KBM-7 (cell line): ENCODE data around the gene RAI1.

Experiments used
- DNase-seq: peaks from one replicate; pipeline ENCODE4 v3.0.0-alpha.2; 2015
- in situ Hi-C: fragments of 300-500 bp; cut with MboI; formaldehyde crosslinking; loops from 2 replicates; pipeline ENCODE4 v1.14.3; 2020; ENCODE audit warnings: low sequenced_read_pairs, low pct_unique_long_range_greater_than_20kb, mixed read lengths

RAI1 gene

GRCh38 chr17:17740615-17741348 is 59.5 kb downstream of the RAI1 start:
- in situ Hi-C loops, result no loop called here

GRCh38 chr17:17741349-17742023 is 60.2 kb downstream of the RAI1 start:
- DNase-seq, result no peak
- in situ Hi-C loops, result no loop called here

More at GRCh38 chr17:17740615-17741348, 59.5 kb downstream of the RAI1 start:
- DNase-seq, result no peak

DNA sequence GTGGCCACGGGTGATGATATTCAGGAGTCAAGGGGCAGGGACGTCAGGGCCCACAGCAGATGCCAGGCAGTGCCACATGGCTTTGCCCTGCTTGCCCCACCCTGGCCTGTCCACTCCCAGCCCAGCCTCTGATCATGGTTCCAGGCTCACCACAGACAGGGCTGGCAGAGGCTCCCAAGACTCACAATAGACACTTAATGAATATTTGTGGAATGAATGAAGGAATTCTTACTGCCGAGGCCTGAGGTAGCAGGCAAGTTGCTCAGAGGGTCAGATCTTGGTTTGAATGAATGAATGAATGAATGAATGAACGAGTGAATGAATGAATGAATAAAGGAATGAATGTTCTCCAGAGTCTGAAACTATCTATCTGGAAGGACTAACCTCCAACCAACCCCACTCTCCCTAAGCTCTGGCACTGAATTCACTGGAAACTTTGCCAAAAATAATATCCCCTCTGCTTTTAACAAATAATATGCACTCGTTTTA is 60.9 kb downstream of the RAI1 start:
- no peak for DNase-seq
- in situ Hi-C loops, result no loop called here

GRCh38 chr17:17742688-17743390 is 61.6 kb downstream of the RAI1 start:
- in situ Hi-C loops, result no loop called here
- no peak for DNase-seq

- no peak for DNase-seq
- in situ Hi-C loops, result no loop called here
Measured at GRCh38 chr17:17743391-17744112, 62.3 kb downstream of the RAI1 start.

DNA sequence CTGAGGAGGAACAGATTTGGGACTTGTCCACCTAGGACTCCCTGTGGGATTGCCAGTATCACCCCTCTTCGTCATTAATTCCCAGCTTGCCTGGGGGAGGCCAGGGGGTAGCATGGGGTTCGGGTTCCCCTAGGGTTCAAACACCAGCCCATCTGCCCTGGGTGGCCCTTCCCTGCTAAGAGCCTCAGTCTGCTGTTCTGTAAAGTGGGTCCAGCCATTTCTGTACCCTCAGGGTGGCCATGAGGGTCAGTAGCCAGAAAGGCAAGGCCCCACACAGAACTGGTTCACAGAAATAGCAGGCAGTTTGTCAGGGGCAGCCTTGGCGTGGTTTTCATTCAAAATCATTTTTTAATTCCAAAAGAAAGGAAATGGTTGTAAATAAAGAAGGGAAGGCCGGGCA is 62.9 kb downstream of the RAI1 start:
- in situ Hi-C loops, result no loop called here
- no peak for DNase-seq

DNA sequence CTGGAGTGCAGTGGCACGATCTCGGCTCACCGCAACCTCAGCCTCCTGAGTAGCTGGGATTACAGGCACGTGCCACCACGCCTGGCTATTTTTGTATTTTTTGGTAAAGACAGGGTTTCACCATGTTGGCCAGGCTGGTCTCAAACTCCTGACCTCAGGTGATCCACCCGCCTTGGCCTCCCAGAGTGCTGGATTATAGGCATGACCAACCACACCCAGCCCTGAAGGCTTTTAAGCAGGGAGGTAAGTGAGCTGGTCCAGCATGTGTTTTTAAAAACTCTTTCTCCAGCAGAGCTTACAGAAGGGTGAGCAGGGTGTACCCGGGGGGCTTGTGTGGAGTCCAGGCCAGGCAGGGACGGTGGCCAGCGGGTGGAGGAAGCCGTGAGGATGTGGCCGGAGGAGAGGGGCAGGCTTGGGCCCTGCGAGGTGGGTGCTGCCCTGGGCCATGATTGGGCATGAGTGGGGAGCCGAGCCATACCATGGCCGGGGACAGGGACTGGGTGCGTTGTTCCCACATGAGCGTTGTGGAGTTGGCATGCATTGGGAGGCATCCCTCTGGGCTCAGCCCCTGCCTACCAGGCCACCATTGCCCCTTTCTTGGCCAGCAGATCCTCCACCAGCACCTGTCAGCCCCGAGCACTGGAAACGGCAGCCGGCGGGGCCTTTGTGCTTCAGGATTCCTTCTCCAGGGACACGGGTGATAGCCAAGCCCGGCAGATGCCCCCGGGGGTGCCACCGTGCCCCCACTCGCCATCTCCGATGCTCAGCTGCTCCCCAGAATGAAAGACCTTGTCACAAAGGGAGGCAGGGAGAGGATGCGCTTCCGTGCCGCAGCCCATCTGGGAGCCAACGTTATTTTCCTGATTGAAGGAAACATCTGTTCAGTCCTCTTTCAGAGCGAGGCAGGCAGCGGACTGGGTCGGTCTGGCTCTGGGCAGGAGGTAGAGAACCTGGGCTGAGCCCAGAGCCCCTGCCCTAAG is 64.5 kb downstream of the RAI1 start:
- DNase-seq, result no peak
- in situ Hi-C loops, result no loop called here

GRCh38 chr17:17748179-17748578 is 66.9 kb downstream of the RAI1 start:
- in situ Hi-C loops, result no loop called here
- no peak for DNase-seq

- in situ Hi-C loops, result no loop called here
- no peak for DNase-seq
Measured at GRCh38 chr17:17748604-17749003, 67.3 kb downstream of the RAI1 start.

GRCh38 chr17:17749025-17749772 is 67.9 kb downstream of the RAI1 start:
- DNase-seq, result no peak
- in situ Hi-C loops, result no loop called here

DNA sequence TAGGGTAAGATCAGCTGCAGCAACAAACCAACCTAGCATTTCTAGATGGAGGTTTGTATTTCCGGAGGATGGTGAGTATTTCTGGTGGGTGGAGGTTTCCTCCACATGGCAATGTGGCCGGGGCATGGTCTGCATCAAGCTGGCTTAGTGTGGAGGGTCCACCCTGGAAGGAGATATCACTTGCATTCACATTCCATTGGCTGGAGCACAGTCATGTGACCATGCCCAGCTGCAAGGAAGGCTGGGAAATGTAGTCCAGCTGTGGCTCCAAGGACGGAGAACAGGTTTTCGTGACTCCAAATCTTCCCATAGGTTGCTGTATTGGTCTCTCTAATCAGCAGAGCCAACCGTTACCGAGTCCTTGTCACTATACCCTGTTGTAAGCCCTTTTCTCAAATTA is 68.7 kb downstream of the RAI1 start:
- in situ Hi-C loops, result no loop called here
- DNase-seq, result peak; percentile 37

GRCh38 chr17:17750881-17751280 is 69.6 kb downstream of the RAI1 start:
- DNase-seq, result peak; percentile 92
- in situ Hi-C loops, result no loop called here

- in situ Hi-C loops, result no loop called here
- DNase-seq, result no peak
Measured at GRCh38 chr17:17751489-17752088, 70.3 kb downstream of the RAI1 start.

- DNase-seq, result peak; percentile 91
- in situ Hi-C loops, result no loop called here
Measured at GRCh38 chr17:17752089-17752820, 71.0 kb downstream of the RAI1 start.

GRCh38 chr17:17752821-17753321 is 71.6 kb downstream of the RAI1 start:
- no peak for DNase-seq

More at GRCh38 chr17:17752821-17753321, 71.6 kb downstream of the RAI1 start:
- in situ Hi-C loops, result no loop called here
